GM19099 (cell line): ENCODE measurements around the gene ZNF407.

Source experiments
- POLR2A ChIP-seq: IDR thresholded peaks from 3 replicates; pipeline ENCODE4 v1.6.1; 2011; ENCODE audit warnings: low read depth; ENCODE audit not compliant: insufficient read length; ENCODE audit errors: extremely low read depth

Gene ZNF407

GRCh38 chr18:75087119-75088020 lies 489.7 kb downstream of the ZNF407 start:
- TF ChIP-seq POLR2A, result no peak

- no peak for TF ChIP-seq POLR2A
Measured at GRCh38 chr18:75088021-75088506, 490.4 kb downstream of the ZNF407 start.

- TF ChIP-seq POLR2A, result no peak
Measured at GRCh38 chr18:75088622-75089211, 491.0 kb downstream of the ZNF407 start.

- no peak for TF ChIP-seq POLR2A
Measured at GRCh38 chr18:75089748-75090327, 492.2 kb downstream of the ZNF407 start.

- no peak for TF ChIP-seq POLR2A
Measured at GRCh38 chr18:75090336-75090735, 492.7 kb downstream of the ZNF407 start.

- TF ChIP-seq POLR2A, result no peak
Measured at GRCh38 chr18:75097491-75098225, 500.0 kb downstream of the ZNF407 start.

- TF ChIP-seq POLR2A, result no peak
Measured at GRCh38 chr18:75100832-75101630, 503.4 kb downstream of the ZNF407 start.

- no peak for TF ChIP-seq POLR2A
Measured at GRCh38 chr18:75101916-75102315, 504.2 kb downstream of the ZNF407 start.

GRCh38 chr18:75104483-75104882 lies 506.8 kb downstream of the ZNF407 start:
- TF ChIP-seq POLR2A, result no peak

- no peak for TF ChIP-seq POLR2A
Measured at GRCh38 chr18:75105551-75106254, 508.0 kb downstream of the ZNF407 start.

- no peak for TF ChIP-seq POLR2A
Measured at GRCh38 chr18:75106746-75107145, 509.1 kb downstream of the ZNF407 start.

GRCh38 chr18:75107196-75107930 lies 509.7 kb downstream of the ZNF407 start:
- no peak for TF ChIP-seq POLR2A

- no peak for TF ChIP-seq POLR2A
Measured at GRCh38 chr18:75107931-75108276, 510.2 kb downstream of the ZNF407 start.
